NCI-H2081 (cell line): ENCODE data around the gene MEF2C.
A peak's percentile ranks its signal among the peaks of the same experiment; 100 is the strongest.

ENCODE experiments used
- DNase-seq, 2 experiments: peaks; one replicate each; lab custom pipeline; 2025; lab: John Stamatoyannopoulos, UW

MEF2C gene

DNA sequence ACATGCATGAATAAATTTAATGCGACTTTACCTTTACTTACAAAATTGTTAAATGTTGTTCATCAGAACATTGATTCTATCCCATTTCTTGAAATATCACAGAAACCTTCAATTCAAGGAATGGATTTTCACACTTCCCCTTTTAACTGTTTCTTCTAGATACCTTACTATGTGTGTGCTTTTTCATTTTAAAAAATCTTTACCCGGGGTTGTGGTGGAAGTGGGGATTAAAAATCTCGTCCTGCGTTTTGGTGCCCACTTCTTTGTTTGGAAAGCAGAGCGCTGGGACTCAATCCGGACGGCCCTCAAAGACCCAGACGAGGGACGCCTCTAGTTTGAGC is 5.8 kb upstream of the MEF2C start:
- DNase-seq, result no peak

DNA sequence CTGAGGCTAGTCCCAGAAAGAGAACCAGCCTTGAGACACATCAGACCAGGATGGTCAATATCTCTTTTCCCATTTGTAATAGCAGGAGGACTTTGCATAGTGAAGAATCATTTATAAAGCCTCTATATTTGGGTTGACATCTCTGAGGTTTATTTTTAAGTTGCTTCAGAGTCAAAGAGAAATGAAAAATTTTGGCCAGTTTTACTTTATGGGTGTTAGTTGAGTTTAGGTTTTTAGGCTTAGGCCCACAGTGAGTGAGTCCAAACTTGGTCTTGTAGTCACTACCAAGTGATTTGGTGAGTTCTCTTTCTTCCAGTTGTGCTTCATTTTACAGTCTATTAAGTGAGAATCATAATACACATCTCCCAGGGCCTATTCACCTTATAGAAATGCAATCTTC is 5.3 kb upstream of the MEF2C start:
- DNase-seq, result no peak

DNA sequence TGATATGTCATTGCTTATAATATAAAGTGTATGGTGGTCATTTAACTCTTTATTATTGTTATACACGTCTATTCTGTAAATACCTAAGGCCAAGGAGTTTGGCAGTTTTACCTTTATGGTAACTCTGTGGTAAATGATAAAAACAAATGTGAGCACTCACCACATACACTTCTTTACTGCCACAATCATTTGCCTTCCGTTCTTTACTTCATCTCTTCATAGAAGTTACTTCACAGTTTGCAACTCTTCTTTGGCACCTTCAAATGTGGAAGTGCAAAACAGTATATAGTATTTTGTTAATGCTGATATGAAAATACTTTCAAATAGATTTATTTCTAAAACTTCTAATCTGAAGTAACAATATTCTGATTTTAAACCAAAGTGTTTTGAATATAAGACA is 4.4 kb upstream of the MEF2C start:
- DNase-seq, result no peak

DNA sequence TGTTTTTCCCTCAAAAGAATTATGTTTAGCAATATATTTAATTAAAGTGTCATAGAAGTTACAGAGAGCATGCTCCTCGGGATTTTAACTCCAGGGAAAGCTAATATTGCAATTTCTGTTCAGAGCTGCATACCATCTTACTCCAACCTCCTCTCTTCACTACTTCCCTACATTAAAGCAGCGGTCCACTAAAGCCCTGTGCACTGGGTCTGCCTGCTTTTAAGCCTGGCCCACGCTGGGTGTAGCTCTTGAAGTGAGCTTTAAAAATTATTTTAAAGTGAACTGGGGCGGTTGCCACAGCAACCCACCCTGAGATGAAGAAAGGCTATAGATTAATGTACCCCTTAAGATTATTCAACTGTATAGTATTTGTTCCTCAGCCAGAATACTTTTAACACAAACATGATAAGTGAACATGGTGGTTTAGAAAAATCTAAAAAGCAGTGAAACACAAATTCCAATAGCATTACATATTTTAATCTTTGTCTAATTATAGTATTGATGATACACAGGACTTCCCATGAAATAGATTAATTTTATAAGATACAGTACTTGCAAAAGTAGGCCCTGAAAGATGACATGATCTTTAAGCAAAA is 3.9 kb upstream of the MEF2C start:
- no peak for DNase-seq

DNA sequence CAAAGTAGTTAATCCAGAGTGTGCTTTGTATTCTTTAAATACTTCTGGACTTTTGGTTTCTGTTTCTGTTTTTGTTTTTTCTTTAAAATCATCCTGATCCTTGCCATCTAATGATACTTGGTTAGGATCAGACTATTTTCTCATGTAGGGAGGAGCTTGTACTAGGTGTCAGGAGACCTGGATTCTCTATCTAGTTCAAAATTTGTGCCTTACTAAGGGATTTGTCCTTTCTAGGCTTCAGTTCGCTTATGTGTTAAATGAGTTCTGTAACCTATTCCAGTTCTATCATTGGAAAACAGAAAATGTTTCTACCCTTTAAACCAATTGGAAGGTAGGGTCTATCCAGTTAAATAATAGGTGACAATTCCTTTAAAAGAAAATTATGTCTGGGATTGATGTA is 3.3 kb upstream of the MEF2C start:
- no peak for DNase-seq

DNA sequence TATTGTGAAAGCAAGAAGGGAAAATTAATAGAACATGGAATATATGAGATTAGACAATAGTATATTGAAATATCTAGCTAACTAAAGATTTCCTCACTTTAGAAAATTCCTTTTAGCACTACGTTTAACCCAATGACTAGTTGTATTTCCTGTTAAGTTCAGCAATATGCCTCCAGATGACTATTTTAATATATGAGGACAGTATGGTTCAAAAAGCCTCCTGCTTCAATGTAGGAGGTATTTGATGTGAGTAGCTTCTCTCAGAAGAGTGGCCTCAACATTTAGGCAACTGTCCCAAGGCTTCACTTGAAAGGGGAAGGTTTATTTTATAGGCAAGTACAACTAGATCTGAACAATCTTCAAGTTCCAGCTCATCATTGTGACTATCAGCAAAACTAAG is 2.0 kb upstream of the MEF2C start:
- no peak for DNase-seq

DNA sequence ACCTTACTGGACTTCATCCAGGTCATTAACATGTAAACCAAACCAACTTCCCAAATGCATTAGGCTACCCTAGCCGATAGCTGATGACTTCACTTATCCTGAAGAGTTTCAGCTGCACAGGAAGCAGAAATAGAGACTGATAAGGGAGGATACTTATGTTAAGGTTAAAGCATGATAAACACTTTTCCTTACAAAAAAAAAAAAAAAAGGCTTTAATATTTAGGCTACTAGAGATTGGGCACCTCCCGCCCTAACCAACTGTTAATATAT is 1.6 kb upstream of the MEF2C start:
- peak in 1 of 2 experiments; percentile 57 for DNase-seq

DNA sequence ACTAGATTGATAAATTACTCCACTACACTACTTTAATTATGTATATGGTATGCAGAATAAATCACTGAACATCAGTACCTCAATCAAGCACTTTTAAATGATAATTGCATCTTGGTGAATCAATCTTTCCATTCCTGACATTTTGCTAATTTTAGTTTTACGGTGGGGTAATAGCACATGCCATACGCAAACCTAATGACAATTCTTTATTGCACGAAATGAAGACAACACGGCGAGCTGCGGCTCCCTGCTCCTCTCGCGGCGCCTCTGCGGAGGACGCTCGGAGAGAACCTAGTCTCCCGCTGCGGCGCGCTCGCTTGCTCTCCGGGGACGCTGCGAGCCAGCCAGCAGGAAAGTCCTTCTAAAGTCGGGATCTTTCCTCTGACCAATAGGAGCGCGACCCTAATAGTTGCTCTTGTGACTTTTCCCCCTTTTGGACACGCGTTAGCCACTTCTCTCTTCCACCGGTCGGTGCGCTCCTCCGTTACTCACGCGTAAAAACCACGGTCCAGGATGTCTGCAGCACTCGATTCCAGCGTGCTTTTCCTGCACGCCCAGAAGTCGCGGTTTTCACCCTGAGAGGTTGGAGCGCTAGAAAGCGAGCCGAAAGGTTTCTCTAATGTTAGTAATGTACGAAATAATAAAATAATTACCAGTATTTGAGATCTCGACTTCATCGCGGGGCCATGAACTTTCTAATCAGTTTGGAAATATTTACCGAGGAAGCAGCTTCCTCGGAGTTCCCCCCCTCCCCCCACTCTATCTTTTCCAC is 1.0 kb upstream of the MEF2C start:
- DNase-seq, result peak; percentile 55 to 68

DNA sequence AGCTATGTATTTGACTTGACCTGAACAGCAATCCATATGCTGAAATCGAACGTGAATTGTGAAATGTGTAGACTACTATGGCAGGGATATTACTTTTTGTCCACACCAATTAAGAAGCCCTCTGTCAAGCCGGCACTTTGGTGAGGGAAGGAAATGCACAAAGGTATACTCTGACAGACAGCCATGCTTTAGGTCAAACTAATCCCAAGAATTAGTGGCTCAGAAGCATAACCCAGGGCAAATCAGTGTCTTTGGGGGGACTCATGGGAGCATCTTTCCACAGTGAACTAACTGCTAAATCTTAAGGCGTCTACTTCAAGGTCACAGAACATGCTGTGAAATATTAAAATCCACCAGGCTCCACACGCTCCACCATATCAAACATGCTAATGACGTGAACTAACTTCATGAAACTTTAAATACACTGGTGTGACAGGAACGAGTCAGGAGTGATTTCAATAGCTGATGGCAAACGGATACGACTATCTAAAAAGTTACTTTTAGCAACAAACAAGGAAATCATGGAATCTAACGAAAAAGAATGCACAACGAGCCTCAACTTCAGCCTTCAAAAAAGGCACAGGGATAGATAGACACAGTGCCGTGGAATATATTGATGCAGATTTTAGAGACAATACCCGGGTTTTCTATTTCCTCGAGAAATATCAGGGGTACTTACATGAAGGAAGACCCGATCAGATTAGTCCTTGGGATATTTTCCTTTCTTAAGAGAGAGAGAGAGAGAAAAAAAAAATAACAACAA is 527 bp downstream of the MEF2C start:
- peak in 1 of 2 experiments; percentile 8 for DNase-seq

DNA sequence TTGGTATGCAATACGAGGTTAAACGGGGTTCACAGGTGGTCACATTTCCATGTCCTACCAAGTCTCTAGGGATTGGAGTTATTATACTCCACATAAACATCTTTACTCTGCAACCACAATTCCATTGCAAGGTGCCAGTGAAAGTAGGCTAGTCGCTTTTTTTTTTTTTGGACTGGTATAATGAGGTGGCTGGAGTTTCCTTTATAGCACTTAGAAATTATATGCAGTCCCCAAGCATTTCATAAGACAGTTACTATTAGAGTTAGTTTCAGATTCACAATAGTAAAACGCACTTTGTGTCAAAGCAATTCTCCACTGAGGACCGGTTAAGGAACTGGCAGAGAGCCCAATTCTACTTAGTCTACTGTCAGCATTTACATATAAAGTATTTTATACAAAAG is 1.4 kb downstream of the MEF2C start:
- DNase-seq, result peak in 1 of 2 experiments; percentile 8

DNA sequence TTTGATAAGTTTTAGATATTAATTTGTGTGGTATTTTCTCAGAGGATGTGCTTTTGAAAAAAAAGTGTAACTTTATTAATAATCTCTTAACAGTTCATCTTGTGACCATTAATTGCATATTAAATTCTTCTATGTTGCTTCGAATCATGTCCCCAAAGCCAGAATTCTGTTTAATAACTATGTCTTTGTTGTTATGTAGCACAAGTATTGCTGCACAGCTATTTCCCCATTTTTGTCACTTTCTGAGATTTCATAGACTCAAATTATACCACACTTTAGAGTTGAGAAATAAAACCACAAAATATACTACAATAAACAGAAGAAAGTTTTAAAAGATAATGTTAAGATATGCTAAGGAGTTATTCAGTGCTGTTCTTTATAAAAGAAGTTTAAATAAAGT is 2.8 kb downstream of the MEF2C start:
- no peak for DNase-seq

DNA sequence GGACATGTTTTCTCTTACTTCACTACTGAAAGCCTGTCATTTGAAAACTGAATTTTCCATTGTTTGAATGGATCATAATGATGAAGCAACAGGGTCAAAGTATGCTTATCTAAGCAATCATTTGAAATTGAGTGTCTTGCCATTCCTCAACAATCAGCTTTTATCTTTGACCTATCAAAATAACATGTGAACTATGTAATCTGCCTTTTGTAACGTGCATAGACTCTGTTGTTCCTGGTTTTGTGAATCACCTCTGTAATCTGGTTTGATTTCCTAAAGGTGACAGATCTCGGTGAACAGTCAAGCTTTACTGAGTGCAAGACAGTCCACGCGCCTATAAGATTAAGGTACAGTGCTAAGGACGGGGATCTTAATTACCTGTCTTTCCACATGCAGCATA is 3.3 kb downstream of the MEF2C start:
- DNase-seq, result peak in 1 of 2 experiments; percentile 11

DNA sequence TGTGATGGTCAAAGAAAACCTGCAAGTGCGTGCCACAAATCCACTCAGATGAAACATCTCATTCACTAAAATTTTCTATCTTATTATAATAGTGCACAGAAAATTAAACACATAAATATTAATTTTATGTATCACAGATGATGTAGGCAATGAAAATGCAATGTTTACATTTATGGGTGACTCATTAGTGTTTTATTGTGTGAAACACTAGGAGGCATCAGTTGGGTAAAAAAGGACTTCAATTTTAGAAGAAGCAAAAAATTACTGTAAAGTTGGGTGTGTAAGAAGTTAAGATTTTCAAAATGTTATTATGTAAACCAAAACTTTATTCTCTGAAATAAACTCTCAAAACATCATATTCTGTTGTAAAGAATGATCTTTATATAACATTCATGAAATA is 4.0 kb downstream of the MEF2C start:
- DNase-seq, result no peak

DNA sequence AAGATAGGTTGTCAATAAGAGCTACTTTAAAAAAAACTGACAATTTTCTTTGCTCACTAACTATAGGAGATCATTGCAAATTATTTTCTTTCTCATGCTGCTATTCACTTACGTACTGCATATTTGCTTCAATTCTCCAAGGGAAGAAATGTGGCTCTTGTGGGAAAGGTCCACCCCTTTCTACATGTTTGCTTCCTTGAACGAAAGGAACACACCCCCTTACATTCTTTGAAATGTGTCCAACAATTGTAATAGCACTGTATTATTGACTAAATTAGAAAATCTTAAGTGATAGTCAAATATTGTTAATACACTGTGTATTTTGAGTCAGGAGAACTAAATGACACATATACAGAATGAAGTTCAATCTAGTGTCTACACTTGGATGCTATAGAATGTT is 5.2 kb downstream of the MEF2C start:
- no peak for DNase-seq

DNA sequence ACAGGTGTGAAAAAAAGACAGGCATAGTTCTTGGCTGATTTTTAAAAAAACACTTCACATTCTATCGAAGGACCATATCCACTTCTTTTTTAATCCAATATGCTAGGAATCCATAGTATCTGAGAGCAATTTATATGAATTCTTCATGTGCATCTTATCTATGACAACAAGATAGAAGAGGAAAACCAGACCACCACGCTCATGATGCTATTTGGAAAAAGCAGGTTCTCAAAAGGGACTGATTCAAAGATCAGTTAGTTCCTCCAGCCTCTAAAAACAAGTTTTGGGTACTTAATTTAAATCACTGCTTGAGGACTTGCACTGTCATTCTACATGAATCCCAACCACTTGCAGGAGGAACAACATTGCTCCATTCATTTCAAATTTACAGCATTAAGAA is 6.3 kb downstream of the MEF2C start:
- no peak for DNase-seq

DNA sequence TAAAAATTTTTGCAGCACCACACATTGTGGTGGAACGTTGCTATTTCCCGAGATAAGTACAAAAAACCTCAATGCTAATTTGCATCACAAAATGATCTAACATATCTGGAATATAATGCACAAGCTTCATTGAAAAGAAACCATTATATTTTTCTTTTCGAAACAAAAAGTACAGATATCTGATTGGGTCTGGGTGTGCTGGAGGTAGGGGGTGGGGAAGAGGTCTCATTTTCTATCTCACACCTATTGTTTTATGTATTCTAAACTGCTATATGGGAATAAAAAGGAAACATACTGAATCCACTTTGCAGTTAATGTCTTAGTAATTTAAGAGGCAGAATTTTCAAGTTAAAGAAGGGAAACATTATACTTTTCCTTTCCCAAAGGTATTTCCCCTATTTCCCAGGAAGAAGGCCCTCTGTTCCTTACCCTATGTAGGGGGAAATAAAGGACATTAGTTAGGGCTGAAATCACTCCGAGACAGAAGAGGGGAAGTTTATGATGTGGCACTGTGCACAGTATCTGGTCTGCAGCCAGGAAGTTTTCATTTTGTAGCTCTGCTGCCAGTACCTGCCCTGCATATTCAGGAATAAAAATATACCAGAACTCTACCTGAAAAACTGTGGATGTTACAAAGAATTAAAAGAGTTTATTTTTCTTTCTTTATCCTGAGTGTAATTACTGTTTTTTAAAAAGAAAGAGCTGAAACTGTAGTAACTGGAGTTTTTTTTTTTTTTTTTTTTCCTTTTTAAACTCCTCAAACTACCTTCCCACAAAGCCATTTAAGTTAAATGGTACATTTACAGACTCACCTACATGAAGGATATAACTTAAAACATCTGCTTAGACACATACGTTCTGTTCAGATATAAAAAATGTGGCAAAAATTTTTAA is 7.4 kb downstream of the MEF2C start:
- peak in 1 of 2 experiments; percentile 59 for DNase-seq

DNA sequence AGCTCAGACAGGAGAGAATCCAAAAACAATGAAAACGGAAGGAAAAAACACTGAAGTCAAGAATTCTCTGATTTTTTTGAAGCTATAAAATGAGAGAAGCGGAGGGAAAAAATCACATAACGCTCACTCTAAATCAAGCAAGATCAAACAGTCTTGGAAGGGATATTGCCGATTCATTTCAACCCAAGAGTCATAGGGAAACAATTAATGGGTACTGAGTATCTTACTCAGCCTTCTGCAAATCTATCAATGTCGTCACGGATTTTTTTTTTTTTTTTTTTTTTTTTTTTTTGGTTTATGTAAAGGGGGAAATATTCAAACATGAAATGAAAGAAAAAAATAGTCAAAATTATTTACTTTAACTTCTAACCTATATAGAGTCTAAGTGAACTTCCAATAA is 9.5 kb downstream of the MEF2C start:
- DNase-seq, result no peak

DNA sequence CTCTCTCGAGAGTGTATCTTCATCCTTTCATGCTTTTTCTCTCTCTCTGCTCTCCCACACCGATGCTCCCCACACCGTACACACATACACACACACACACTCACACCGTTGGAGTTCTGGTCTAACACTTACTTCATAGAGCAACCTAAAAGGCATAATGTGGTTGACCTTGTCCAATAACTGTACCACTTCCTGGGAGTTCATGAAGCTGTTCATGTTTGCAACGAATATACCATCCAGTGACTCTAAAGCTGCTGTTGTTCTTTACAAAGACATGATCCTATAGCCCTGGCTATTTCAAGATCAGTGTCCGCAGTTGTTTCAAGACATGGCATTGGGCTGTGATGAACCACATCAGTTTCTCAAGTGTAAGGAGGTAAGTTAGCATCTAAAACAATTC is 10.0 kb downstream of the MEF2C start:
- DNase-seq, result no peak

DNA sequence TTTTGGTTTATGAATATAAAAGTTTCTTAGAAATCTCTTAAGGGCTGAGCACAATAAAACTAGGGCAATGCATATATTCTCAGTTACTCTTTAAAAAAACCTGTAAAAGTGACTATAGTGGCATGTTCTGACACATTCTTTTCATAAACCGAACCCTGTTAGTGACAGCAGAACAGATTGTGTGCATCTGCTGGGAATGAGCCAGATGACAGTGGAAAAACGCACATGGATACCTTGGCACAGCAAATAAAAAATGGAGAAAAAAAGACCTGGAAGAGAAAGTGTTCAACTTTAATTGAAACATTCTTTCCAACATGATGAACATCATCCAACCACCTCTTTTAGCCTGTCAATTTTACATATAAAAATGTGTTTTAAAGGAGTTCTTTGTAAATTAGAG is 12.7 kb downstream of the MEF2C start:
- DNase-seq, result peak in 1 of 2 experiments; percentile 9

DNA sequence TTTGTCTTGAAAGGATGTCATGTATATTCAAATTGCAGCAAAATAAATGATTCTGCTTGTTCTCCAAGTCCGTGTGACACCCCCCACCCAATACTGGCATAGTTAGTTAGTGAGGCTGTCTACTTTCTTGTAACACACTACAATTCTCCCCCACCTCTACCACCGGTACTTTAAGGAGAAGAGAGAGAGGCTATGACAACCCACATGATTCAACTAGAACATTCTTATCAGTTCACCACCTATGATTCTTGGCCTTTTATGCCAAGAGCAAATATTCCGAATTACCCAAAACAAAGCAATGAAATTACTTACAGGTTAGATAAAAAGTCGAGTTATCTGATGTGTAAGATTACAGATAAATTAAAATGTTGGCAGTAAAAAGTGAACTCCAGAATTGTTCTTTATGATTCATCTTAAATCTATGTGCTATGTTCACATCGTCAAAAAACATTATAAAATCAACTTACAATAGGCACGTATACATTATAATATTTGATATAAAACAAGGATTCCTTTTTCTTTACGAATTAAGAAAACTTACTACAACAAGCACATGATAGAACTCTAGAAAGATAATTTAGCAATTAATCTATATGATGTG is 14.4 kb downstream of the MEF2C start:
- DNase-seq, result no peak

DNA sequence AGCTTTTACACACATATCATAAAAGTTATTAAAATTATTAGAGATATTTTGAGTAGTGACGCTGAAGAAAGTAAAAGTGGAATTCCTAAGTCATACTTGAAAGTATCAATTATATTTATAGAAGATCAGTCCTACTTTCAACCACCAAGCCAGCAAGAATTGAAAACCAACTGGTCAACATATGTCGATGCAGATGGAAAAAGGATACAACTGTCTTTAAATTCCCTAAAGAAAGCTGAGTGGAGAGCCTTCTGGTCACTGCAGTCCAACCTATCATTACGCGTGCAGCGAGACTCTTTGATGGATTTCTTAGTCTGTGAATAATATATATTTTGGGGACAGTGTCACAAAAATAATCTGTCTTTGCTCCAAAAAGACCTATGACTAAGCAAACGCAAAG is 15.3 kb downstream of the MEF2C start:
- no peak for DNase-seq

DNA sequence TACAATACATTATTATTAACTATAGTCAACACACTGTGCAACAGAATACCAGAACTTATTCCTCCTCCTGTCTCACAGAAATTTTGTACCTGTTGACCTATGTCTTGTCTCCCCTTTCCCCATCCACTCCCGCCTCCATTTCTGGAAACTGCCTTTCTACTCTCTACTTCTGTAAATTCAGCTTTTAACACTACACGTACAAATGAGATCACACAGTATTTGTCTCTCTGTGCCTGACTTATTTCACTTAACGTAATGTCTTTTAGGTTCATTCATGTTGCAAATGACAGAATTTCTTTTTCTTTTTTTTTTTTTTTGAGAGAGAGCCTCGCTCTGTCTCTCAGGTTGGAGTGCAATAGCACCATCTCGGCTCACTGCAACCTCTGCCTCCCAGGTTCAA is 19.5 kb downstream of the MEF2C start:
- DNase-seq, result no peak
